PFSK-1 (cell line): ENCODE data around the gene MACROD1.

Experiments
- FOXP2 ChIP-seq: optimal IDR thresholded peaks from 2 replicates; pipeline ENCODE3; 2011; ENCODE audit warnings: borderline replicate concordance, control low read depth, inconsistent platforms; ENCODE audit not compliant: insufficient read depth; ENCODE audit errors: extremely low read length, extremely low read depth
- POLR2AphosphoS5 ChIP-seq: IDR thresholded peaks from 2 replicates; pipeline ENCODE4 v1.6.1; 2012; ENCODE audit warnings: low read depth, mild to moderate bottlenecking, control low read depth, low read length, moderate library complexity
- REST ChIP-seq, 2 experiments: IDR thresholded peaks; 2 replicates each; pipeline versions ENCODE4 v1.6.1 to v1.8.0; 2011 to 2012; ENCODE audit warnings: low read depth in 2 of 2, low read length in 2 of 2, control low read depth in 1 of 2, inconsistent platforms in 1 of 2, mild to moderate bottlenecking in 1 of 2, moderate library complexity in 1 of 2; ENCODE audit not compliant: insufficient read depth in 1 of 2
- SIN3A ChIP-seq: IDR thresholded peaks from 2 replicates; pipeline ENCODE4 v1.6.1; 2012; ENCODE audit warnings: mild to moderate bottlenecking, low read length, moderate library complexity, borderline replicate concordance; ENCODE audit not compliant: insufficient read depth
- TAF1 ChIP-seq: IDR thresholded peaks from 2 replicates; pipeline ENCODE4 v1.6.1; 2012; ENCODE audit warnings: low read length, control low read depth, borderline replicate concordance; ENCODE audit not compliant: insufficient read depth

The MACROD1 gene

GRCh38 chr11:64124147-64124546 is 41.8 kb downstream of the MACROD1 start:
- TF ChIP-seq FOXP2, result no peak
- no peak for TF ChIP-seq SIN3A
- TF ChIP-seq POLR2AphosphoS5, result no peak
- no peak for TF ChIP-seq TAF1
- TF ChIP-seq REST (IDR thresholded peaks at IDR 0.05; ENCODE audit: insufficient read depth in 1 of 2, low read depth in 2 of 2, low read length in 2 of 2), result no peak

GRCh38 chr11:64123679-64124078 is 42.2 kb downstream of the MACROD1 start:
- TF ChIP-seq TAF1, result no peak
- TF ChIP-seq POLR2AphosphoS5, result no peak
- no peak for TF ChIP-seq FOXP2
- no peak for TF ChIP-seq SIN3A
- no peak for TF ChIP-seq REST (IDR thresholded peaks at IDR 0.05; ENCODE audit: insufficient read depth in 1 of 2, low read depth in 2 of 2, low read length in 2 of 2)

GRCh38 chr11:64122411-64123410 is 43.2 kb downstream of the MACROD1 start:
- no peak for TF ChIP-seq SIN3A
- TF ChIP-seq REST (IDR thresholded peaks at IDR 0.05; ENCODE audit: insufficient read depth in 1 of 2, low read depth in 2 of 2, low read length in 2 of 2), result no peak
- TF ChIP-seq POLR2AphosphoS5, result no peak
- TF ChIP-seq TAF1, result no peak
- no peak for TF ChIP-seq FOXP2

GRCh38 chr11:64121663-64122410 is 44.1 kb downstream of the MACROD1 start:
- no peak for TF ChIP-seq POLR2AphosphoS5
- no peak for TF ChIP-seq TAF1
- TF ChIP-seq REST (IDR thresholded peaks at IDR 0.05; ENCODE audit: insufficient read depth in 1 of 2, low read depth in 2 of 2, low read length in 2 of 2), result no peak
